ENCODE results near the gene SMG6.

GRCh38 chr17:2050300-2051060 is 253.1 kb downstream of the SMG6 start:
- TF ChIP-seq POLR2A (IDR thresholded peaks at IDR 0.05; ENCODE audit: extremely low read depth, insufficient read length): no peak
- TF ChIP-seq CTCF (IDR thresholded peaks at IDR 0.05; ENCODE audit: low read depth, low read length): no peak
